Erythroblast (primary cell): ENCODE measurements around the gene FGFR2.

Experiments
- GATA1 ChIP-seq: IDR thresholded peaks from 2 replicates; pipeline ENCODE4 v1.6.1; 2011; ENCODE audit warnings: low read depth, mild to moderate bottlenecking, control low read depth, low read length, moderate library complexity
- POLR2A ChIP-seq: IDR thresholded peaks from 2 replicates; pipeline ENCODE4 v1.6.1; 2011; ENCODE audit warnings: mild to moderate bottlenecking, low read length

GRCh38 chr10:121448766-121449421 is 149.3 kb downstream of the FGFR2 start:
- TF ChIP-seq GATA1: no peak
- TF ChIP-seq POLR2A: no peak
